Smooth muscle cell (in vitro differentiated cells): ENCODE results near the gene HSD3B7. TPM values are rescaled to one million over a fixed set of nuclear protein-coding genes. Genes with fewer than 3 reads are reported as not detected.

ENCODE experiments used
- DNase-seq: peaks from one replicate; lab custom pipeline; 2025; ENCODE audit not compliant: unreplicated experiment; lab: John Stamatoyannopoulos, UW
- H2AFZ ChIP-seq: fragments of 200-600 bp; sonication (generic); 2 replicates; pipeline ENCODE4 v1.6.0; 2016; ENCODE audit warnings: antibody characterized with exemption, low read depth, mild to moderate bottlenecking
- H3F3A ChIP-seq: fragments of 200-600 bp; sonication (generic); 2 replicates; pipeline ENCODE4 v1.6.0; 2017; ENCODE audit warnings: antibody characterized with exemption, low read depth
- H3K27ac ChIP-seq: fragments of 200-600 bp; sonication (generic); 2 replicates; pipeline ENCODE4 v1.5.1; 2016; ENCODE audit warnings: low read depth, mild to moderate bottlenecking
- H3K27me3 ChIP-seq: fragments of 200-600 bp; sonication (generic); 2 replicates; pipeline ENCODE4 v1.6.1; 2016; ENCODE audit warnings: low read depth, mild to moderate bottlenecking
- H3K36me3 ChIP-seq: fragments of 200-600 bp; sonication (generic); 2 replicates; pipeline ENCODE4 v1.5.1; 2016; ENCODE audit warnings: low read depth
- H3K4me1 ChIP-seq: fragments of 200-600 bp; sonication (generic); 2 replicates; pipeline ENCODE4 v1.5.1; 2016; ENCODE audit warnings: low read depth
- H3K4me2 ChIP-seq: fragments of 200-600 bp; sonication (generic); 2 replicates; pipeline ENCODE4 v1.6.0; 2016; ENCODE audit warnings: mild to moderate bottlenecking
- H3K4me3 ChIP-seq: fragments of 200-600 bp; sonication (generic); 2 replicates; pipeline ENCODE4 v1.5.1; 2016; ENCODE audit warnings: mild to moderate bottlenecking
- H3K79me2 ChIP-seq: fragments of 200-600 bp; sonication (generic); 2 replicates; pipeline ENCODE4 v1.6.0; 2016; ENCODE audit warnings: low read depth, mild to moderate bottlenecking
- H3K9ac ChIP-seq: fragments of 200-600 bp; sonication (generic); 2 replicates; pipeline ENCODE4 v1.6.0; 2016; ENCODE audit warnings: low read depth
- H3K9me3 ChIP-seq: fragments of 200-600 bp; sonication (generic); replicated peaks from 2 replicates; pipeline ENCODE4 v1.5.1; 2016; ENCODE audit warnings: low read depth
- H4K20me1 ChIP-seq: fragments of 200-600 bp; sonication (generic); 2 replicates; pipeline ENCODE4 v1.6.0; 2016; ENCODE audit warnings: low read depth
- CTCF ChIP-seq: fragments of 200-600 bp; sonication (generic); IDR thresholded peaks from 2 replicates; pipeline ENCODE4 v1.5.1; 2017; ENCODE audit warnings: borderline replicate concordance, mild to moderate bottlenecking, antibody characterized with exemption; ENCODE audit not compliant: insufficient read depth, poor library complexity, severe bottlenecking
- WGBS: methylation state at CpG from one replicate; pipeline ENCODE4 v1.1.7; 2016; ENCODE audit warnings: low lambda C conversion rate; 5-methylcytosine and 5-hydroxymethylcytosine counted together
- polyA plus RNA-seq: library from polyadenylated mRNA; unstranded; fragments of >200 nt; fragmentation: Nextera tagmentation; extraction: Ambion mirVana; gene quantifications from 2 replicates; pipeline ENCODE4 v1.2.1, GENCODE V29; 2016
- total RNA-seq: library from RNA; depleted of rRNA; stranded (reverse); fragments of >200 nt; gene quantifications from 2 replicates; pipeline ENCODE4 v1.2.3, GENCODE V29; 2014

The HSD3B7 gene
- total and polyA plus RNA-seq, 2 experiments from 2014 or later = 10.8 to 15.5 TPM

GRCh38 chr16:30986129-30986991, 1.4 kb downstream of the HSD3B7 start:
- no peaks in the 10 kb centered on the region for H4K20me1 ChIP-seq
- DNase-seq = no peak
- H3K9me3 ChIP-seq = no peaks in the 10 kb centered on the region
- H3K27me3 ChIP-seq = no peaks in the 10 kb centered on the region
- no peak overlapping the region for H3K9ac ChIP-seq
- peaks cover 5% of the 10 kb centered on the region for H3K4me1 ChIP-seq
- H3K4me3 ChIP-seq = no peak overlapping the region
- no peak for TF ChIP-seq CTCF
- no peaks in the 10 kb centered on the region for H3K36me3 ChIP-seq
- H2AFZ ChIP-seq = no peak overlapping the region
- WGBS = 95% methylated on average over 29 of the region's 29 CpGs
- no peaks in the 10 kb centered on the region for H3K79me2 ChIP-seq
- H3F3A ChIP-seq = no peaks in the 10 kb centered on the region
- H3K4me2 ChIP-seq = no peak overlapping the region
- no peak overlapping the region for H3K27ac ChIP-seq

- Histone ChIP-seq H3K36me3 (no peaks in the 10 kb centered on the region), H3K4me2 (no peak overlapping the region), H3K9ac (no peak overlapping the region), H3K4me1 (peaks cover 5% of the 10 kb centered on the region), H3K4me3 (no peak overlapping the region), H2AFZ (no peak overlapping the region), H3K27me3 (no peaks in the 10 kb centered on the region), H4K20me1 (no peaks in the 10 kb centered on the region), H3K79me2 (no peaks in the 10 kb centered on the region), H3K27ac (no peak overlapping the region), H3F3A (no peaks in the 10 kb centered on the region), H3K9me3 (no peaks in the 10 kb centered on the region)
- DNase-seq = no peak
- 94% methylated on average over 30 of the region's 30 CpGs for WGBS
- TF ChIP-seq CTCF = no peak
Observed at GRCh38 chr16:30987581-30988190, 2.7 kb downstream of the HSD3B7 start.

GRCh38 chr16:30989469-30990047, 4.6 kb downstream of the HSD3B7 start:
- WGBS = 94% methylated on average over 15 of the region's 23 CpGs
- H3K4me3 ChIP-seq = no peak overlapping the region

More at GRCh38 chr16:30989469-30990047, 4.6 kb downstream of the HSD3B7 start:
- no peaks in the 10 kb centered on the region for H3K79me2 ChIP-seq
- no peak overlapping the region for H3K9ac ChIP-seq
- H3K4me2 ChIP-seq = no peak overlapping the region
- H3F3A ChIP-seq = no peaks in the 10 kb centered on the region
- H4K20me1 ChIP-seq = no peaks in the 10 kb centered on the region
- no peak overlapping the region for H2AFZ ChIP-seq
- no peak for TF ChIP-seq CTCF
- no peak overlapping the region for H3K27ac ChIP-seq
- H3K36me3 ChIP-seq = no peaks in the 10 kb centered on the region
- peaks cover 5% of the 10 kb centered on the region for H3K4me1 ChIP-seq
- no peak for DNase-seq
- H3K27me3 ChIP-seq = no peaks in the 10 kb centered on the region
- H3K9me3 ChIP-seq = no peaks in the 10 kb centered on the region
